BJ (cell line): ENCODE data around the gene RNU6-7. TPM values are rescaled to one million over a fixed set of nuclear protein-coding genes. Genes with fewer than 3 reads are reported as not detected.
A peak's percentile ranks its signal among the peaks of the same experiment; 100 is the strongest.

Experiments
- CTCF ChIA-PET: fragments of 350-600 bp; formaldehyde crosslinking; extraction: SDS; loops from one replicate; lab custom pipeline; 2021; ENCODE audit warnings: antibody characterized with exemption, inconsistent platforms; lab: Yijun Ruan, JAX
- POLR2A ChIA-PET: fragments of 300-600 bp; sonication (Branson Sonifier 250); formaldehyde crosslinking; extraction: SDS; loops from one replicate; lab custom pipeline; 2021; ENCODE audit warnings: antibody characterized with exemption; lab: Charles Lee
- DNase-seq: peaks from one replicate; pipeline ENCODE4 v3.0.0-alpha.2; 2011; ENCODE audit warnings: low read depth
- H3K27me3 ChIP-seq: 2 replicates; pipeline ENCODE4 v1.6.0; 2011; ENCODE audit warnings: low read length; ENCODE audit not compliant: control insufficient read depth, insufficient read depth
- H3K36me3 ChIP-seq: 2 replicates; pipeline ENCODE4 v1.5.1; 2011; ENCODE audit warnings: low read length; ENCODE audit not compliant: control insufficient read depth, insufficient read depth
- H3K4me3 ChIP-seq: 2 replicates; pipeline ENCODE4 v1.5.1; 2011; ENCODE audit warnings: low read depth, mild to moderate bottlenecking, control low read depth, low read length
- CTCF ChIP-seq: IDR thresholded peaks from 2 replicates; pipeline ENCODE4 v1.5.1; 2011; ENCODE audit warnings: low read depth, mild to moderate bottlenecking, control low read depth, inconsistent platforms, low read length, moderate library complexity; ENCODE audit not compliant: insufficient read depth
- polyA plus RNA-seq: library from polyadenylated mRNA; depleted of rRNA; stranded (reverse); fragments of >200 nt; gene quantifications from 2 replicates; pipeline ENCODE4 v1.2.3, GENCODE V29; 2011

RNU6-7 gene
- polyA plus RNA-seq, 1 experiment = not detected

GRCh38 chr14:32225378-32225920 is 23.6 kb downstream of the RNU6-7 start:
- CTCF ChIA-PET = interaction anchor here (1.0 to 1.7 kb wide), 3 partner anchors 16 to 57 kb away, joined by 3 to 7 read pairs (median 3); no protein-coding TSS in a partner anchor
- no peak for DNase-seq
- no peak for TF ChIP-seq CTCF
- POLR2A ChIA-PET = no interaction called here
- H3K4me3 ChIP-seq = no peak overlapping the region
- no peaks in the 10 kb centered on the region for H3K27me3 ChIP-seq
- no peaks in the 10 kb centered on the region for H3K36me3 ChIP-seq

GRCh38 chr14:32226056-32226455 is 24.2 kb downstream of the RNU6-7 start:
- ChIA-PET CTCF (interaction anchor here (1.0 to 1.7 kb wide), 2 partner anchors 15 to 19 kb away, joined by 3 to 7 read pairs; no protein-coding TSS in a partner anchor), POLR2A (no interaction called here)
- no peak for TF ChIP-seq CTCF
- H3K27me3 ChIP-seq = no peaks in the 10 kb centered on the region
- no peaks in the 10 kb centered on the region for H3K36me3 ChIP-seq
- no peak for DNase-seq
- H3K4me3 ChIP-seq = no peak overlapping the region

- H3K27me3 ChIP-seq = no peaks in the 10 kb centered on the region
- TF ChIP-seq CTCF = no peak
- DNase-seq = peak; percentile 49
- POLR2A ChIA-PET = no interaction called here
- H3K4me3 ChIP-seq = no peak overlapping the region
- H3K36me3 ChIP-seq = no peaks in the 10 kb centered on the region
- CTCF ChIA-PET = interaction anchor here (0.8 to 1.5 kb wide), 3 partner anchors 10 to 24 kb away, joined by 3 read pairs; no protein-coding TSS in a partner anchor
Measured at GRCh38 chr14:32230181-32230580, 28.3 kb downstream of the RNU6-7 start.

- no peak overlapping the region for H3K4me3 ChIP-seq
- TF ChIP-seq CTCF = no peak
- H3K36me3 ChIP-seq = no peaks in the 10 kb centered on the region
- DNase-seq = peak; percentile 86
- CTCF ChIA-PET = interaction anchor here (0.8 to 1.5 kb wide), 3 partner anchors 11 to 24 kb away, joined by 3 read pairs; no protein-coding TSS in a partner anchor
- no peaks in the 10 kb centered on the region for H3K27me3 ChIP-seq
- POLR2A ChIA-PET = no interaction called here
Measured at GRCh38 chr14:32230695-32231280, 28.9 kb downstream of the RNU6-7 start.

- no peak for DNase-seq
- no peaks in the 10 kb centered on the region for H3K27me3 ChIP-seq
- CTCF ChIA-PET = interaction anchor here (0.7 kb wide), 1 partner anchor 23 kb away, joined by 3 read pairs; no protein-coding TSS in a partner anchor
- POLR2A ChIA-PET = no interaction called here
- no peaks in the 10 kb centered on the region for H3K36me3 ChIP-seq
- no peak overlapping the region for H3K4me3 ChIP-seq
- TF ChIP-seq CTCF = no peak
Measured at GRCh38 chr14:32232481-32232880, 30.6 kb downstream of the RNU6-7 start.
